ENCODE data around the gene HEPHL1.

Gene HEPHL1

GRCh38 chr11:94034207-94034606 is 13.1 kb downstream of the HEPHL1 start:
- TF ChIP-seq POLR2A (IDR thresholded peaks at IDR 0.05; ENCODE audit: low read length) (no peak), GATA1 (IDR thresholded peaks at IDR 0.05; ENCODE audit: low read depth, low read length) (no peak)
- DNase-seq = no peak

- DNase-seq = no peak
- no peak for TF ChIP-seq POLR2A (IDR thresholded peaks at IDR 0.05; ENCODE audit: low read length)
- TF ChIP-seq GATA1 (IDR thresholded peaks at IDR 0.05; ENCODE audit: low read depth, low read length) = no peak
Observed at GRCh38 chr11:94036096-94036495, 14.9 kb downstream of the HEPHL1 start.

GRCh38 chr11:94043241-94043640 is 22.1 kb downstream of the HEPHL1 start:
- no peak for TF ChIP-seq GATA1 (IDR thresholded peaks at IDR 0.05; ENCODE audit: low read depth, low read length)
- peak in 1 of 2 experiments; percentile 9 for DNase-seq

- DNase-seq = peak in 1 of 2 experiments; percentile 39
- TF ChIP-seq GATA1 (IDR thresholded peaks at IDR 0.05; ENCODE audit: low read depth, low read length) (no peak), POLR2A (IDR thresholded peaks at IDR 0.05; ENCODE audit: low read length) (no peak)
Observed at GRCh38 chr11:94046796-94047195, 25.6 kb downstream of the HEPHL1 start.

GRCh38 chr11:94048032-94048709 is 27.0 kb downstream of the HEPHL1 start:
- DNase-seq = no peak
- no peak for TF ChIP-seq POLR2A (IDR thresholded peaks at IDR 0.05; ENCODE audit: low read length)
- TF ChIP-seq GATA1 (IDR thresholded peaks at IDR 0.05; ENCODE audit: low read depth, low read length) = no peak

GRCh38 chr11:94049351-94049750 is 28.2 kb downstream of the HEPHL1 start:
- TF ChIP-seq GATA1 (IDR thresholded peaks at IDR 0.05; ENCODE audit: low read depth, low read length) (no peak), POLR2A (IDR thresholded peaks at IDR 0.05; ENCODE audit: low read length) (no peak)
- DNase-seq = no peak

- no peak for DNase-seq
- TF ChIP-seq GATA1 (IDR thresholded peaks at IDR 0.05; ENCODE audit: low read depth, low read length) = no peak
- no peak for TF ChIP-seq POLR2A (IDR thresholded peaks at IDR 0.05; ENCODE audit: low read length)
Observed at GRCh38 chr11:94058630-94059029, 37.5 kb downstream of the HEPHL1 start.

- DNase-seq = no peak
- TF ChIP-seq POLR2A (IDR thresholded peaks at IDR 0.05; ENCODE audit: low read length) (no peak), GATA1 (IDR thresholded peaks at IDR 0.05; ENCODE audit: low read depth, low read length) (no peak)
Observed at GRCh38 chr11:94059065-94059464, 37.9 kb downstream of the HEPHL1 start.

GRCh38 chr11:94060401-94060800 is 39.2 kb downstream of the HEPHL1 start:
- DNase-seq = no peak
- TF ChIP-seq GATA1 (IDR thresholded peaks at IDR 0.05; ENCODE audit: low read depth, low read length) (no peak), POLR2A (IDR thresholded peaks at IDR 0.05; ENCODE audit: low read length) (no peak)

GRCh38 chr11:94062360-94062759 is 41.2 kb downstream of the HEPHL1 start:
- DNase-seq = no peak
- TF ChIP-seq POLR2A (IDR thresholded peaks at IDR 0.05; ENCODE audit: low read length) = no peak
- TF ChIP-seq GATA1 (IDR thresholded peaks at IDR 0.05; ENCODE audit: low read depth, low read length) = no peak

GRCh38 chr11:94066901-94067429 is 45.8 kb downstream of the HEPHL1 start:
- DNase-seq = peak; percentile 26 to 76

GRCh38 chr11:94068764-94069163 is 47.6 kb downstream of the HEPHL1 start:
- DNase-seq = no peak
- TF ChIP-seq POLR2A (IDR thresholded peaks at IDR 0.05; ENCODE audit: low read length) (no peak), GATA1 (IDR thresholded peaks at IDR 0.05; ENCODE audit: low read depth, low read length) (no peak)

More at GRCh38 chr11:94066901-94067429, 45.8 kb downstream of the HEPHL1 start:
- TF ChIP-seq GATA1 (IDR thresholded peaks at IDR 0.05; ENCODE audit: low read depth, low read length) (no peak), POLR2A (IDR thresholded peaks at IDR 0.05; ENCODE audit: low read length) (no peak)

- peak; percentile 48 to 81 for DNase-seq
- TF ChIP-seq POLR2A (IDR thresholded peaks at IDR 0.05; ENCODE audit: low read length) (no peak), GATA1 (IDR thresholded peaks at IDR 0.05; ENCODE audit: low read depth, low read length) (no peak)
Observed at GRCh38 chr11:94077552-94078293, 56.6 kb downstream of the HEPHL1 start.

- no peak for TF ChIP-seq GATA1 (IDR thresholded peaks at IDR 0.05; ENCODE audit: low read depth, low read length)
- TF ChIP-seq POLR2A (IDR thresholded peaks at IDR 0.05; ENCODE audit: low read length) = no peak
- DNase-seq = no peak
Observed at GRCh38 chr11:94084164-94084563, 63.0 kb downstream of the HEPHL1 start.

GRCh38 chr11:94088906-94089305 is 67.8 kb downstream of the HEPHL1 start:
- no peak for DNase-seq
- TF ChIP-seq POLR2A (IDR thresholded peaks at IDR 0.05; ENCODE audit: low read length) = no peak
- TF ChIP-seq GATA1 (IDR thresholded peaks at IDR 0.05; ENCODE audit: low read depth, low read length) = no peak

Data from erythroblast (primary cell).